ENCODE data around the gene TPK1.

- no peak for TF ChIP-seq CTCF (IDR thresholded peaks at IDR 0.05)
- TF ChIP-seq POLR2A (IDR thresholded peaks at IDR 0.05) = no peak
Observed at GRCh38 chr7:144468990-144469732, 366.7 kb downstream of the TPK1 start.

Measured in right lobe of liver (tissue), 4 donors.